Gastrocnemius medialis (tissue), 4 donors: ENCODE measurements around the gene TMEM43.

Source experiments
- POLR2A ChIP-seq, 2 donors: fragments of 450-650 bp; IDR thresholded peaks; one replicate each; pipeline ENCODE4 v1.6.1; 2017; ENCODE audit warnings: antibody characterized with exemption in 2 of 2, mild to moderate bottlenecking in 2 of 2, moderate library complexity in 2 of 2
- TF ChIP-seq, protein P1 (sequence below), 5 experiments: fragments of 450-650 bp in 3 of 5; fragments of 200-600 bp in 2 of 5; sonication (generic) in 2 of 5; IDR thresholded peaks in 4 of 5; conservative IDR thresholded peaks in 1 of 5; 1 replicate in 4 of 5; 2 replicates in 1 of 5; pipeline ENCODE4 v1.5.1; 2016 to 2019; ENCODE audit warnings: antibody characterized with exemption in 5 of 5, mild to moderate bottlenecking in 3 of 5, moderate library complexity in 3 of 5

DNA sequence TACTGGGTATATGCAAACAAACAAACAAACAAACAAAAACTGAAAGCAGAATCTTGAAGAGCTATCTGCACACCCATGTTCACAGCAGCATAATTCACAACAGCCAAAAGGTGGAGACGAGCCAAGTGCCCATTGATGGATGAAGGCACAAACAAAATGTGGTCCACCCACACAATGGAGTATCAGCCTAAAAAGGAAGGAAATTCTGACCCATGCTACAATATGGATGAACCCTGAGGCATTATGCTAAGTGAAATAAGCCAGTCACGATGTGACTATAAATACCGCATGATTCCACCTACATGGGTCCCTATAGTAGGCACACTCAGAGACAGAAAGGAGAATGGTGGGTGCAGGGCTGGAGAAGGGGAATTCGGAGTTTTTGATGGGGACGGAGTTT is 29.4 kb downstream of the TMEM43 start:
- TF ChIP-seq, protein P1, sequence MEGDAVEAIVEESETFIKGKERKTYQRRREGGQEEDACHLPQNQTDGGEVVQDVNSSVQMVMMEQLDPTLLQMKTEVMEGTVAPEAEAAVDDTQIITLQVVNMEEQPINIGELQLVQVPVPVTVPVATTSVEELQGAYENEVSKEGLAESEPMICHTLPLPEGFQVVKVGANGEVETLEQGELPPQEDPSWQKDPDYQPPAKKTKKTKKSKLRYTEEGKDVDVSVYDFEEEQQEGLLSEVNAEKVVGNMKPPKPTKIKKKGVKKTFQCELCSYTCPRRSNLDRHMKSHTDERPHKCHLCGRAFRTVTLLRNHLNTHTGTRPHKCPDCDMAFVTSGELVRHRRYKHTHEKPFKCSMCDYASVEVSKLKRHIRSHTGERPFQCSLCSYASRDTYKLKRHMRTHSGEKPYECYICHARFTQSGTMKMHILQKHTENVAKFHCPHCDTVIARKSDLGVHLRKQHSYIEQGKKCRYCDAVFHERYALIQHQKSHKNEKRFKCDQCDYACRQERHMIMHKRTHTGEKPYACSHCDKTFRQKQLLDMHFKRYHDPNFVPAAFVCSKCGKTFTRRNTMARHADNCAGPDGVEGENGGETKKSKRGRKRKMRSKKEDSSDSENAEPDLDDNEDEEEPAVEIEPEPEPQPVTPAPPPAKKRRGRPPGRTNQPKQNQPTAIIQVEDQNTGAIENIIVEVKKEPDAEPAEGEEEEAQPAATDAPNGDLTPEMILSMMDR (IDR thresholded peaks at IDR 0.05 in 4 of 5, conservative IDR thresholded peaks at IDR 0.05 in 1 of 5): no peak
- TF ChIP-seq POLR2A (IDR thresholded peaks at IDR 0.05): no peak
